Inferior parietal cortex (tissue), 1 donor: ENCODE data around the gene MBIP.

Source experiments
- DNase-seq: peaks from one replicate; pipeline ENCODE4 v3.0.0-alpha.2; 2016; ENCODE audit errors: extremely low spot score

The MBIP gene

GRCh38 chr14:36264595-36264994 lies 55.8 kb downstream of the MBIP start:
- no peak for DNase-seq

- no peak for DNase-seq
Observed at GRCh38 chr14:36264107-36264506, 56.3 kb downstream of the MBIP start.

GRCh38 chr14:36260970-36261640 lies 59.3 kb downstream of the MBIP start:
- DNase-seq: no peak

- DNase-seq: no peak
Observed at GRCh38 chr14:36258241-36258640, 62.2 kb downstream of the MBIP start.

GRCh38 chr14:36256126-36256801 lies 64.2 kb downstream of the MBIP start:
- no peak for DNase-seq

- no peak for DNase-seq
Observed at GRCh38 chr14:36254020-36254624, 66.3 kb downstream of the MBIP start.
